HepG2 (cell line): ENCODE measurements around the gene LHPP. TPM values are rescaled to one million over a fixed set of nuclear protein-coding genes. Genes with fewer than 3 reads are reported as not detected.

ENCODE experiments used
- ATAC-seq: fragments of 200-7000 bp; cut with Tn5 transposase; 3 replicates; pipeline ENCODE4 v1.9.1; 2020; ENCODE audit warnings: mild to moderate bottlenecking, moderate library complexity
- BruUV-seq: library from RNA; stranded (reverse); fragments of 400-500 nt; replicated peaks from 2 replicates; lab custom pipeline; 2021; lab: Mats Ljungman, UMichigan
- CTCF ChIA-PET: fragments of 300-600 bp; formaldehyde crosslinking; extraction: SDS; loops from one replicate; lab custom pipeline; 2021; ENCODE audit warnings: low total read pairs, inconsistent platforms, low intra/inter-chr PET ratio; lab: Yijun Ruan, JAX
- POLR2A ChIA-PET: fragments of 350-600 bp; sonication (Branson Sonifier 250); formaldehyde crosslinking; loops from one replicate; lab custom pipeline; 2020; ENCODE audit warnings: antibody characterized with exemption, inconsistent platforms; lab: Yijun Ruan, JAX
- DNase-seq: peaks from one replicate; pipeline ENCODE4 v3.0.0-alpha.2; 2015; ENCODE audit warnings: low spot score
- FAIRE-seq: peaks from 3 replicates; lab custom pipeline; 2011; peaks lifted over from hg19 to GRCh38; lab: Jason Lieb, UNC
- H2AFZ ChIP-seq: one replicate; pipeline ENCODE4 v1.6.1; 2011; ENCODE audit warnings: low read length, inconsistent platforms
- H3K27ac ChIP-seq: fragments of 300-600 bp; 3 replicates; pipeline ENCODE4 v1.8.0; 2011; ENCODE audit warnings: mixed run types, mild to moderate bottlenecking, mixed read lengths, low read length, inconsistent platforms; ENCODE audit not compliant: insufficient read depth; ENCODE audit errors: extremely low read length
- H3K27me3 ChIP-seq, 2 experiments: fragments of 200-600 bp in 1 of 2; 2 replicates in 1 of 2; 3 replicates in 1 of 2; pipeline versions ENCODE4 v1.6.0 to v1.8.0; 2011; ENCODE audit warnings: low read length in 2 of 2, mild to moderate bottlenecking in 2 of 2, moderate library complexity in 2 of 2, inconsistent platforms in 1 of 2; ENCODE audit not compliant: insufficient read depth in 2 of 2, control insufficient read depth in 1 of 2
- H3K36me3 ChIP-seq, 2 experiments: fragments of 200-600 bp in 1 of 2; replicated peaks in 1 of 2; 2 replicates in 1 of 2; 3 replicates in 1 of 2; pipeline versions ENCODE4 v1.5.1 to v1.8.0; 2011; ENCODE audit warnings: low read length in 2 of 2, inconsistent platforms in 1 of 2; ENCODE audit not compliant: insufficient read depth in 2 of 2, control insufficient read depth in 1 of 2
- H3K4me1 ChIP-seq: 2 replicates; pipeline ENCODE4 v1.5.1; 2012; ENCODE audit warnings: low read length, inconsistent platforms; ENCODE audit not compliant: insufficient read depth
- H3K4me2 ChIP-seq: 2 replicates; pipeline ENCODE4 v1.6.0; 2011; ENCODE audit warnings: low read depth, low read length, inconsistent platforms
- H3K4me3 ChIP-seq, 3 experiments: fragments of 200-600 bp in 1 of 3; sonication (generic), shearing (Covaris generic) in 1 of 3; replicated peaks in 1 of 3; 2 replicates each; pipeline ENCODE4 v1.5.1; 2011 to 2016; ENCODE audit warnings: low read length in 3 of 3, inconsistent platforms in 2 of 3, low read depth in 2 of 3, mild to moderate bottlenecking in 2 of 3, control low read depth in 1 of 3, mixed read lengths in 1 of 3; ENCODE audit not compliant: insufficient read depth in 1 of 3
- H3K79me2 ChIP-seq: one replicate; pipeline ENCODE4 v1.6.1; 2011; ENCODE audit warnings: low read length, inconsistent platforms; ENCODE audit not compliant: insufficient read depth
- H3K9ac ChIP-seq: 2 replicates; pipeline ENCODE4 v1.6.0; 2011; ENCODE audit warnings: mild to moderate bottlenecking, low read depth, low read length, inconsistent platforms; ENCODE audit not compliant: insufficient read depth
- H3K9me3 ChIP-seq: 2 replicates; pipeline ENCODE4 v1.5.1; 2012; ENCODE audit warnings: mild to moderate bottlenecking, low read length
- H4K20me1 ChIP-seq: 2 replicates; pipeline ENCODE4 v1.6.0; 2011; ENCODE audit warnings: inconsistent platforms, mild to moderate bottlenecking, low read length, moderate library complexity; ENCODE audit not compliant: insufficient read depth
- AKNA ChIP-seq: sonication (generic); formaldehyde crosslinking; IDR thresholded peaks from 2 replicates; pipeline ENCODE4 v1.4.0; 2020; ENCODE audit warnings: missing genetic modification reagents, borderline replicate concordance
- CCDC6 ChIP-seq: sonication (generic); formaldehyde crosslinking; IDR thresholded peaks from 2 replicates; pipeline ENCODE4 v1.8.1; 2022; ENCODE audit warnings: mild to moderate bottlenecking, missing genetic modification reagents, moderate library complexity
- FOXA3 ChIP-seq: IDR thresholded peaks from 2 replicates; pipeline ENCODE4 v1.6.1; 2016; ENCODE audit warnings: missing genetic modification reagents, missing compliant biosample characterization
- HHEX ChIP-seq: IDR thresholded peaks from 2 replicates; pipeline ENCODE4 v1.6.1; 2016; ENCODE audit warnings: control low read depth
- NR2F6 ChIP-seq, 2 experiments: IDR thresholded peaks; 2 replicates each; pipeline ENCODE4 v1.6.1; 2016; ENCODE audit warnings: antibody characterized with exemption in 1 of 2, mild to moderate bottlenecking in 1 of 2
- NR3C1 ChIP-seq: sonication (generic); formaldehyde crosslinking; IDR thresholded peaks from 2 replicates; pipeline ENCODE4 v1.4.0; 2020; ENCODE audit warnings: missing genetic modification reagents
- TERF1 ChIP-seq: sonication (generic); formaldehyde crosslinking; IDR thresholded peaks from 2 replicates; pipeline ENCODE4 v1.8.0; 2022; ENCODE audit warnings: mild to moderate bottlenecking, missing genetic modification reagents, moderate library complexity
- ZBTB25 ChIP-seq: IDR thresholded peaks from 2 replicates; pipeline ENCODE4 v1.6.1; 2018; ENCODE audit warnings: missing genetic modification reagents
- ZNF225 ChIP-seq: sonication (generic); formaldehyde crosslinking; IDR thresholded peaks from 2 replicates; pipeline ENCODE4 v1.4.0; 2020; ENCODE audit warnings: mild to moderate bottlenecking, missing genetic modification reagents
- ZNF234 ChIP-seq: sonication (generic); formaldehyde crosslinking; conservative IDR thresholded peaks from 2 replicates; pipeline ENCODE4 v1.5.1; 2020; ENCODE audit warnings: mild to moderate bottlenecking, missing genetic modification reagents
- ZNF281 ChIP-seq: sonication (generic); formaldehyde crosslinking; IDR thresholded peaks from 2 replicates; pipeline ENCODE4 v1.4.0; 2020; ENCODE audit warnings: missing genetic modification reagents, borderline replicate concordance
- ZNF33B ChIP-seq: sonication (generic); formaldehyde crosslinking; IDR thresholded peaks from 2 replicates; pipeline ENCODE4 v1.5.1; 2020; ENCODE audit warnings: mild to moderate bottlenecking, missing genetic modification reagents
- ZNF569 ChIP-seq: sonication (generic); formaldehyde crosslinking; IDR thresholded peaks from 2 replicates; pipeline ENCODE4 v1.5.0; 2020; ENCODE audit warnings: mild to moderate bottlenecking, missing genetic modification reagents, moderate library complexity, borderline replicate concordance
- WGBS: methylation state at CpG from one replicate; pipeline ENCODE4 v1.1.6; 2017; ENCODE audit warnings: low lambda C conversion rate; 5-methylcytosine and 5-hydroxymethylcytosine counted together
- in situ Hi-C: cut with HindIII; loops from 2 replicates; pipeline ENCODE4 v1.10.0; 2017; ENCODE audit warnings: low pct_unique_long_range_greater_than_20kb; ENCODE audit not compliant: extremely low pct_ligation_motif_present
- intact Hi-C: fragments of 100-400 bp; cut with micrococcal nuclease; formaldehyde crosslinking; loops from one replicate; pipeline ENCODE4 v1.10.0; 2022; ENCODE audit not compliant: unreplicated experiment
- polyA plus RNA-seq, 8 experiments: library from polyadenylated mRNA; depleted of rRNA in 3 of 8; stranded (reverse) in 7 of 8; unstranded in 1 of 8; fragments of >200 nt; fragmentation: Illumina TruSeq in 4 of 8; extraction: Trizol in 4 of 8; gene quantifications; 2 replicates each; pipeline versions ENCODE4 v1.2.1 to v1.2.3, GENCODE V29; 2011 to 2016; ENCODE audit warnings: low read depth in 4 of 8, missing spikeins in 1 of 8, mixed read lengths in 1 of 8; ENCODE audit not compliant: insufficient read depth in 1 of 8
- total RNA-seq, 5 experiments: library from RNA; depleted of rRNA; stranded (reverse); fragments of >200 nt; fragmentation: Illumina TruSeq; extraction: Trizol; gene quantifications; 2 replicates each; pipeline ENCODE4 v1.2.3, GENCODE V29; 2016; ENCODE audit warnings: low read depth in 1 of 5

Gene LHPP
- total and polyA plus RNA-seq, 2 of the 13 experiments (the other 11 are each of a cell fraction or from before 2014, with no cell fraction given) = 5.2 to 13.1 TPM

GRCh38 chr10:124562425-124563060, 100.9 kb downstream of the LHPP start:
- Histone ChIP-seq H3K9me3 (no peaks in the 10 kb centered on the region), H2AFZ (no peak overlapping the region), H3K27me3 (0 out of 5 replicates have a peak, but pooled peaks cover 0 to 4% of the 10 kb centered on the region in 2 experiments), H3K27ac (no peak overlapping the region), H4K20me1 (no peaks in the 10 kb centered on the region), H3K4me1 (peaks cover 9% of the 10 kb centered on the region), H3K4me2 (no peak overlapping the region), H3K4me3 (no peak overlapping the region), H3K9ac (no peak overlapping the region), H3K79me2 (no peaks in the 10 kb centered on the region), H3K36me3 (no peaks in the 10 kb centered on the region)
- 68% methylated on average over 7 of the region's 7 CpGs for WGBS
- ATAC-seq (no peak), DNase-seq (no peak), FAIRE-seq (no peak)
- intact Hi-C loops = no loop called here
- ChIA-PET POLR2A (no interaction called here), CTCF (no interaction called here)
- no peak for TF ChIP-seq ZNF225 (CRISPR knock-in tag)
- no peak for TF ChIP-seq NR3C1 (CRISPR knock-in tag)
- TF ChIP-seq ZNF234 (CRISPR knock-in tag) = no peak
- no peak for TF ChIP-seq NR2F6 (IDR thresholded peaks at IDR 0.05)
- TF ChIP-seq NR2F6 (CRISPR knock-in tag; IDR thresholded peaks at IDR 0.05) = no peak
- TF ChIP-seq TERF1 = no peak
- TF ChIP-seq CCDC6 = no peak
- TF ChIP-seq ZNF569 (CRISPR knock-in tag) = no peak
- no peak for TF ChIP-seq AKNA (CRISPR knock-in tag)
- TF ChIP-seq ZBTB25 (CRISPR knock-in tag) = no peak
- no peak for TF ChIP-seq FOXA3 (CRISPR knock-in tag)
- no peak for TF ChIP-seq ZNF33B (CRISPR knock-in tag)
- no peak for TF ChIP-seq ZNF281 (CRISPR knock-in tag)
- no peak for TF ChIP-seq HHEX (CRISPR knock-in tag)
- in situ Hi-C loops = no loop called here
- no TSS peak for BruUV-seq
